ENCODE data around the gene MAPK8. TPM values are rescaled to one million over a fixed set of nuclear protein-coding genes. Genes with fewer than 3 reads are reported as not detected.

MAPK8 gene
- total RNA-seq, 1 experiment from 2014 or later: 55.7 TPM

DNA sequence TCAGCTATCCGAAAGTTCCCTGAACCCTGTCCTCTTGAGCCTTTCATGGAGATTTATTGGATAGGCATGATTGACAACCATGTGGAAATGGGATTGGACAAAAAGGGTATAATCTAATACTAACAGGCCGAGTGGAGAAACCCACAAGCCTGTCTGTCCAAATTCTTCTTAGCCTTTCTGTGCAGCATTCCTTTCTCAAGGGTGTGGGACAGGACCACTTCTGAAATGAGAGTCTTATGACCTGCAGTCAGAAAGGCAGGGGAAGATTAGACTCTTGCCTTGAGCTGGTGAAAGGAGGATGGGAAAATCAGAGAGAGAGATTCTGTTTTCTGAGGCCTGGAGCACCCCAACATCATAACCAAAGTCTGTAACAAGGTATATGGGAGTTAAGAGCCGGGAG is 85.5 kb downstream of the MAPK8 start:
- H3K27me3 Mint-ChIP-seq (ENCODE audit: unreplicated experiment): no peaks in the 10 kb centered on the region
- TF ChIP-seq, protein P1, sequence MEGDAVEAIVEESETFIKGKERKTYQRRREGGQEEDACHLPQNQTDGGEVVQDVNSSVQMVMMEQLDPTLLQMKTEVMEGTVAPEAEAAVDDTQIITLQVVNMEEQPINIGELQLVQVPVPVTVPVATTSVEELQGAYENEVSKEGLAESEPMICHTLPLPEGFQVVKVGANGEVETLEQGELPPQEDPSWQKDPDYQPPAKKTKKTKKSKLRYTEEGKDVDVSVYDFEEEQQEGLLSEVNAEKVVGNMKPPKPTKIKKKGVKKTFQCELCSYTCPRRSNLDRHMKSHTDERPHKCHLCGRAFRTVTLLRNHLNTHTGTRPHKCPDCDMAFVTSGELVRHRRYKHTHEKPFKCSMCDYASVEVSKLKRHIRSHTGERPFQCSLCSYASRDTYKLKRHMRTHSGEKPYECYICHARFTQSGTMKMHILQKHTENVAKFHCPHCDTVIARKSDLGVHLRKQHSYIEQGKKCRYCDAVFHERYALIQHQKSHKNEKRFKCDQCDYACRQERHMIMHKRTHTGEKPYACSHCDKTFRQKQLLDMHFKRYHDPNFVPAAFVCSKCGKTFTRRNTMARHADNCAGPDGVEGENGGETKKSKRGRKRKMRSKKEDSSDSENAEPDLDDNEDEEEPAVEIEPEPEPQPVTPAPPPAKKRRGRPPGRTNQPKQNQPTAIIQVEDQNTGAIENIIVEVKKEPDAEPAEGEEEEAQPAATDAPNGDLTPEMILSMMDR (IDR thresholded peaks at IDR 0.05; ENCODE audit: unreplicated experiment): no peak
- no peaks in the 10 kb centered on the region for H3K9me3 Mint-ChIP-seq (ENCODE audit: low read depth, unreplicated experiment)
- peaks cover 58% of the 10 kb centered on the region for H3K4me1 Mint-ChIP-seq (ENCODE audit: low read depth, unreplicated experiment)
- H3K4me3 Mint-ChIP-seq (ENCODE audit: low read depth, unreplicated experiment): no peak overlapping the region
- H3K36me3 Mint-ChIP-seq (ENCODE audit: insufficient read depth, unreplicated experiment): no peaks in the 10 kb centered on the region
- H3K27ac Mint-ChIP-seq (ENCODE audit: unreplicated experiment): peak overlapping the region; percentile 45
- no peak for DNase-seq
- intact Hi-C loops (cut with micrococcal nuclease; ENCODE audit: unreplicated experiment): no loop called here
- CTCF ChIA-PET: interaction anchor here (1.5 to 1.8 kb wide), 2 partner anchors 9 to 12 kb away, joined by 5 to 6 read pairs; no protein-coding TSS in a partner anchor
- BruUV-seq (replicated peaks): no TSS peak

DNA sequence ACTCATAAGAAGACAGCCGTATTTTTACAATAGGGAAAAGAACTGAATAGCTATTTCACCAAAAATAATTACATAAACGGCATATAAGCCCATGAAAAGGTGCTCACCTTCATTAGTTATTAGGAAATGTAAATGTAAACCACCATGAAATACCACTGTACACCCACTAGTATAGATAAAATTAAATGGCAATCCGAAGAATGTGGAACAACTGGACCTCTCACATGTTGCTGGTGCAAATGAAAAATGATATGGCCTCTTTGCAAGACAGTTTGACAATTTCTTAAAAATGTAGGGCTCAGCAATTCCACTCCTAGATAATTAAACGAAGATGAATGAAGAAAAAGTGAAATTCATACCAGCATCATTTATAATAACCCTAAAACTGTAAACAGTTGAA is 91.8 kb downstream of the MAPK8 start:
- Mint-ChIP-seq H3K4me3 (ENCODE audit: low read depth, unreplicated experiment) (no peak overlapping the region), H3K4me1 (ENCODE audit: low read depth, unreplicated experiment) (peaks cover 41% of the 10 kb centered on the region), H3K27ac (ENCODE audit: unreplicated experiment) (no peak overlapping the region), H3K36me3 (ENCODE audit: insufficient read depth, unreplicated experiment) (no peaks in the 10 kb centered on the region), H3K27me3 (ENCODE audit: unreplicated experiment) (no peaks in the 10 kb centered on the region), H3K9me3 (ENCODE audit: low read depth, unreplicated experiment) (no peaks in the 10 kb centered on the region)
- TF ChIP-seq, protein P1 (IDR thresholded peaks at IDR 0.05; ENCODE audit: unreplicated experiment): no peak
- intact Hi-C loops (cut with micrococcal nuclease; ENCODE audit: unreplicated experiment): no loop called here
- CTCF ChIA-PET: no interaction called here
- no peak for DNase-seq
- BruUV-seq (replicated peaks): no TSS peak

DNA sequence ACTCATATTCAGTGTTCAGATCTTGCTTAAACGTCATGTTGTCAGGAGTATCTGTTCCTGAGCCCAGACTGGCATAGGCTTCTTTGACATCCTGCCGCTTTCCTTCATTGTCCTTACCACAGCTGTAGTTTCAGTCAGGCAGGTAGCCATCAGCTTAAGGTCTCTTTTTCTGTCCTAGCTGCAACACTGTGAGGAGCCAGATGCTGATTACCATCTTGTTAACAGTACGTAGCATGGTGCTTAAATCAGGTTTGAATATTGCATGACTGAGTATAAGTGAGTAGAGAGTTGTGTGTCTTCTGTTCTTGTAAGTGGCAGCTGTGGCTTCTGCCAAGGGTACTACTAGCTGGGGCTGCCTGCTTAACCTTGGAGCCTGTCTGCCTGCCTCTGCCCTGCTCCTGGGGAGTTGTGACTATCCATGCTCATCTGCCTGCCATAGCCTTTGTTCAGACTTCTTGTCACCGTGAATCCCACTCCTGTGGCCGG is 92.6 kb downstream of the MAPK8 start:
- Mint-ChIP-seq H3K4me1 (ENCODE audit: low read depth, unreplicated experiment) (peaks cover 34% of the 10 kb centered on the region), H3K27me3 (ENCODE audit: unreplicated experiment) (no peaks in the 10 kb centered on the region), H3K4me3 (ENCODE audit: low read depth, unreplicated experiment) (no peak overlapping the region), H3K36me3 (ENCODE audit: insufficient read depth, unreplicated experiment) (no peaks in the 10 kb centered on the region), H3K27ac (ENCODE audit: unreplicated experiment) (no peak overlapping the region), H3K9me3 (ENCODE audit: low read depth, unreplicated experiment) (no peaks in the 10 kb centered on the region)
- TF ChIP-seq, protein P1 (IDR thresholded peaks at IDR 0.05; ENCODE audit: unreplicated experiment): no peak
- no TSS peak for BruUV-seq (replicated peaks)
- intact Hi-C loops (cut with micrococcal nuclease; ENCODE audit: unreplicated experiment): no loop called here
- no peak for DNase-seq
- CTCF ChIA-PET: interaction anchor here (1.9 kb wide), 1 partner anchor 8 kb away, joined by 5 read pairs; no protein-coding TSS in a partner anchor

DNA sequence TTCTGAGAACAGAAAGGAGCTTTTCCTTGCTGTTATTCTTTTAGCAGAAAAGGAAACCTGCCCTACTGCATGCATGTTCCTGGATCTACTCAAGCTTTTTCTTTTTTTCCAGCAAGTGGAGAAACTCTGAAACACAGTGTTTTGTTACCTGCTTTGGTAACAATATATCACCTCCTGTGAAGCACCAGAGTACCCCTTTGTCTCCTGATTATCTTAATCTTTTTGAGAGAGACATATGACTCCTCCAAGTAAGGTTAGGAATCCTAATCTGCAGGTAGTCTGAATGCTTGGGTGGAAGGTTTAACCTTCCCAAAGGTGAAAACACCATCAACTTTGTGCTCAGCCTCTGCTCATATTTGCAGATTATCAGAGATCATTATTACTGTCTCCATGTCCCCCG is 93.1 kb downstream of the MAPK8 start:
- no peaks in the 10 kb centered on the region for H3K9me3 Mint-ChIP-seq (ENCODE audit: low read depth, unreplicated experiment)
- intact Hi-C loops (cut with micrococcal nuclease; ENCODE audit: unreplicated experiment): no loop called here
- H3K27me3 Mint-ChIP-seq (ENCODE audit: unreplicated experiment): no peaks in the 10 kb centered on the region
- H3K27ac Mint-ChIP-seq (ENCODE audit: unreplicated experiment): peak overlapping the region; percentile 71
- H3K4me1 Mint-ChIP-seq (ENCODE audit: low read depth, unreplicated experiment): peaks cover 34% of the 10 kb centered on the region
- TF ChIP-seq, protein P1 (IDR thresholded peaks at IDR 0.05; ENCODE audit: unreplicated experiment): no peak
- no peak overlapping the region for H3K4me3 Mint-ChIP-seq (ENCODE audit: low read depth, unreplicated experiment)
- CTCF ChIA-PET: interaction anchor here (1.9 kb wide), 1 partner anchor 9 kb away, joined by 5 read pairs; no protein-coding TSS in a partner anchor
- H3K36me3 Mint-ChIP-seq (ENCODE audit: insufficient read depth, unreplicated experiment): no peaks in the 10 kb centered on the region
- DNase-seq: no peak
- no TSS peak for BruUV-seq (replicated peaks)
